ENCODE measurements around the gene MOG.

Gene MOG

DNA sequence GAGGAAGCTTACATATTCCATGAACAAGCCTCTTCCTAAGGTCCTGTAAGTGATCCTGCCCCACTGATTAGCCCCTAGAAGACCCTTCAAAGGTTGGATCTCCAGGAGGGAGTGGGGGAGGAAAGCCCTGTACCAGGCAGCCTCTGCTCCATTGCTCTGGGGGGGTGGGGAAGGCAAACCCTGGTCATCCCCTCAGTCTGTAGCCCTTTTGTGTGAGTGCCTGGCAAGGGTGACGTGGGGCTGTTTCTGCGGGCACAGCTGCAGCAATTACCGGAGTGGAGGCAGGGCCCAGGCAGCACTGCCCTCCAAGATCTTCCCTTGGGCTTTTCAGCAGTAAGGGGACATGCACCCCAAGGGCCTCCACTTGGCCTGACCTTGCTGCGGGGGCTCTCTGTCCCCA lies at the start of gene MOG:
TSS of gene MOG (plus strand) at position 295 of the 400 bp plus-strand sequence. CDS start 118 bp downstream, outside the sequence.
- no peak for DNase-seq (ENCODE audit: low read depth in 2 of 2)

DNA sequence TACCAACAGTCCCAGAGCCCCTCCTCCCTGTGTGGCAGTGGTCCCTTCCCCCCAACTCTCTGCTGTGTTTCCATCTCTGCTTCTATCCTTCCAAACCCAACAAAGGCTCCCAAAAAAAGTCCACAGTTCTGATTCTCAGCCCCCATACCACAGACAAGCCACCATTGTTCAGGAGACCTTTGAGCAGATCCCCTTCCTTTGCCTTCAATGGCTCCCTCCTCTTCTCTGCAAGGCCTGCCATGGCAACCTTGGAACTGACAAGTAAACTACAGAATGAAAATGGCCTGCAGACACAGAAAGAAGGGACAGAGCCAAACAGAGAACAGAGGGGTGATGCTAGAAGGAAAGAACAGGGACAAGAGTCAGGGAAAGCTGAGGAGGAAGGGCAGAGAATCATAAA lies 48.8 kb upstream of the MOG start:
- no peak for DNase-seq (ENCODE audit: low read depth in 2 of 2)

DNA sequence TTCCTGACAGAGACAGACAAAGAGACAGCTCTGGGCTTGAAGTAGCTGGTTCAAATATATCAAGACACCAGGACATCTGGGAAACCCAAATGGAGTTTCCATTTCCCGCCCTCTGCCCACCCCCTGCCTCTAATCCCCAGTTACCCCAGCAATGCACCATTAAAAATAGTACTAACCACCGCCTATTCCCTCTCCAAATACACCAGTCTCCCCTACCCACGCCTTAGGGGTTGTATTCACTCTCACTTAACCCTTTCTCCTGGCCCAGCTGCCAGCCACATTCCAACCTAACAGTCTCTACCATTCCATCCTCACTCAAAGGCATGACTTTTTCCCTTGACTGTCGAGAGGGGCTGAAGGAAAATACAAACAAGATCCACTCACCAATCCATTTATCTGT lies 46.4 kb upstream of the MOG start:
- DNase-seq (ENCODE audit: low read depth in 2 of 2): no peak

DNA sequence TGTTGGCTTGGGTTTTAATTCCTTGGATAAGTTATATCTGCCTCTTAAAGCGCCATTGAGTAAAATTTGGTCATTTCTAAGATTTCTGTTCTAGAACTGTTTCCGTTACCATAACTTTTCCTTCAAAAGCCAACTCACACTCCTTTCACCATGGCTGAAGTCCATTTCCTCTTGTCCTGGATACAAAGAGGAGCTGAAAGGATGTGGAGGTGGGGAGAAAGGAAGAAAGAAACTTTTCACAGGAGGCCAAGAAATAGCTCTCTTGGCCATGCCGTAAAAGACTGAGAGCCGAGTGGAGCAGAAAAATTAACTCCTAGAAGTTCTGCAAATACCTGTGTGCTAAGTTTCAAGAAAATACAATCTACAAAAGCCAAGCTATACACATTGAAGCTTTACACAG lies 45.5 kb upstream of the MOG start:
- DNase-seq (ENCODE audit: low read depth in 2 of 2): no peak

DNA sequence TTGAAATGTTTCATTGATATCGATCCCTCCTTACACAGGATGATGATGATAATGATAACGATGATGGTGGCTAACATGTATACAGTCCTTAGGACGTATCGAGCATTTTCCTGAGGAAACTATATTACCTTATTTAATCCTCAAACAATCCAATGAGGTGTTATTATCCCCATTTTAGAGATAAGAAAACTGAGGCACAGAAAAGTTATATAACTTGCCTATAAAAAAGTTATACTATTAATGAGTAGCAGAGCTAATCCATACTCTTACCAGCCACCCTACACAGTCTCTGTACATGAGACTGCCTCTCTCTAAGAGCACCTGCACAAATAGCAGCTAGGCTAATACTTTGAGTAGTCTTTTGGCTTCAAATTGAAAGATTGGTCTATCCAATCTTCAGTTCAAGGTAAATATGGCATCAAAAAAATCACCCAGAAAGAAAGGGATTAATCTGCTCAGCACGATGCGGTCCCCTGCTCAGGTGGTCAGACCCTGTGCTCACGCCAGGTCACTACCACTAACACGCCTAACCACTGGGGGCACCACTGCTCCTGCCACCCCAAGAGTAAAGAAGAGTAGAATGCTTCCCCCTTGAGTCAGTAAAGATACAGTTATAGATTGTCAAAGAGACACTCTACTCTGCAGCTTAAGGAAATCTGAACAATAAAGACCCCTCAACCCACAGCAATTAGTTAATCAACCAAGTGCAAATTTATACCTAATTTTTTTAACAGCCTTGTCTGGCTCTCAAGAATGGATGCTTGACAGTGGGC lies 38.9 kb upstream of the MOG start:
- no peak for DNase-seq (ENCODE audit: low read depth in 2 of 2)

DNA sequence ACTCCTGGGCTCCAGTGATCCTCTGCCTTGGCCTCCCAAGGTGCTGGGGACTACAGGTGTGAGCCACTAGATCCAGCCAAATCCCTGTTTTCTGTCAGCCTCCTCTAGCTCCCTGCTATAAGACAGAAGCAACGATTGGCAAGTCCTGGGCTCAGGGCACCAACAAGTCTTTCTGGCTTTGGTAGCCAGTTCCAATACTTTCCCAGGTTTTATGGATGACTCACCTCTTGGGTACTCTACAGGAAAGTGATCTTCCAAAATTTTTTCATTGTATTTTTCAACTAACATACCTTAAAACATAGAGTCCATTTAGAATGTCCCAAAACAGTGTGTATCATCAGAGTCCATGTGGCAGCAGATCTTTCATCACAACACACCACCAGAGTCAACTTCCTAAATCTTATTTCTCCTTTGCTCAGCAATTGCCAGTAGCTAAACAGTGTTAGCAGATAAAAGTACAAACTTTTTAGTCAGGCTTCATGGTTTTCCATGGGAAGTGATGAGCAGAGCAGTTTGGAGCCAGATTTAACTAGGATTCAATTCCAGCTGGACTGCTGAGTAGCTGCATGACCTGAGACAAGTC lies 37.2 kb upstream of the MOG start:
- no peak for DNase-seq (ENCODE audit: low read depth in 2 of 2)

DNA sequence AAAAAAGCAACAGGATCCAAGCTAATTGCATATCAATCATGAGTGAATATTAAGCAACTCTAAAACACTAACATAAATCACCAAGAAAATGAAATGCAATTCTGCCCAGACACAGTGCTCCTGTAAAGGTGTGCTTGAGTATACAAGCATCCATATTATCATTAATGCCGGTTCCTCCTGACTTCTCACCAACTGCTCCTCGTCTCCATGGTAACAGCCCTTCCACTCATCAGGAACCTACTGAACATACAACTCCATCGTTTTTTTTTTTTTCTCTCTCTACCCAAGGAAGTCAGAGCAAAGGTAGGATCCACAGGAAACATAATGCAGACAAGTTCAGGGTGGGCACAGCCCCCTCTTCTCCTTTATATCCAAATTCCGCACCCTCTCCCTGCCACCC lies 36.3 kb upstream of the MOG start:
- DNase-seq (ENCODE audit: low read depth in 2 of 2): no peak

DNA sequence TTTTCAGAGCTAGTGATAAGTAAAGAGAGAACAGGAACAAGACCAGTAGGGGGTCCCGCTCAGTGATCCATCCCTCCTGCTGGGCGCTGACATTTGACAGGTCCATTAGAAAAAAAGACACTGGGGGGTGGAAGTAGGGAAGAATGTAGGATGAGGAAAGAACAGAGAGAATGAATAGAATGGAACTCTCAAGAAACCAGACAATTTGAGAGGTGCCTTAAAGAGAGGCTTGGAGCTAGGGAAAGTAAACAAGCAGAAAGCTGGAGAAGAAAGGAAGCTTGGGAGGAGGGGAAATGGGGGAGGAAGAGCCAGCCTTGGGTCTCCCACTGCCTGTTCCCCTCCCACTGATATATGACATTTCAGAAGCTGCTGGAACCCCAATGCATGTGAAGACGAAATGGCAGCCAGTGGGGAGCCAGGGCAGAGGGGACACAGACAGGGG lies 32.4 kb upstream of the MOG start:
- DNase-seq (ENCODE audit: low read depth in 2 of 2): no peak

DNA sequence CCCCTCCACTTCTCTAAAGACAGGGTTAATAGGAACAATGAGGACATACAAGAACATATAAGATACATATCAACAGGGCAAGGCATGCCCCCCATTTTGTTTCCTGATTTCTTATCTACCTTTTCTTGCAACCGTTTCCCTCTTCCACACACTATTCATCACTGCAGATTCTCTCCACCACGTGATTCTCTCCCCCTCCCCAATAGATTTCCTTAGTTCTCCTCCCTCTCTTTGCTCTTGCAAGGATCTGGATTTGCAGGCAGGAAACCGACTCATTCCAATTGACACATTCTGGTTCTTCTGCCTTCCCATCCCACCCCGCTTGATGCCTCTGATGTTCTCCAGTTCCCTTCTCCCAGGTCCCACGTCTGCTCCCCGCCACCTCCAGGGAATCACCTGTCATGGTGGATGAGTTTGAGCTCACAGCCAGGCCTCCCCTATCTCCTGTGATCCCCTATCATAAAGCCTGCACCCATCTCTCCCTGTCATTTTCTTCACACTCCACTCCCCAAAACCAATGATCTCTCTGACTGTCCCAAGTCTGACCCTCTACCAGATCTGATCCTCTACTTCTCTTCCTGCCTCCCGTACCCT lies 31.5 kb upstream of the MOG start:
- DNase-seq (ENCODE audit: low read depth in 2 of 2): no peak

DNA sequence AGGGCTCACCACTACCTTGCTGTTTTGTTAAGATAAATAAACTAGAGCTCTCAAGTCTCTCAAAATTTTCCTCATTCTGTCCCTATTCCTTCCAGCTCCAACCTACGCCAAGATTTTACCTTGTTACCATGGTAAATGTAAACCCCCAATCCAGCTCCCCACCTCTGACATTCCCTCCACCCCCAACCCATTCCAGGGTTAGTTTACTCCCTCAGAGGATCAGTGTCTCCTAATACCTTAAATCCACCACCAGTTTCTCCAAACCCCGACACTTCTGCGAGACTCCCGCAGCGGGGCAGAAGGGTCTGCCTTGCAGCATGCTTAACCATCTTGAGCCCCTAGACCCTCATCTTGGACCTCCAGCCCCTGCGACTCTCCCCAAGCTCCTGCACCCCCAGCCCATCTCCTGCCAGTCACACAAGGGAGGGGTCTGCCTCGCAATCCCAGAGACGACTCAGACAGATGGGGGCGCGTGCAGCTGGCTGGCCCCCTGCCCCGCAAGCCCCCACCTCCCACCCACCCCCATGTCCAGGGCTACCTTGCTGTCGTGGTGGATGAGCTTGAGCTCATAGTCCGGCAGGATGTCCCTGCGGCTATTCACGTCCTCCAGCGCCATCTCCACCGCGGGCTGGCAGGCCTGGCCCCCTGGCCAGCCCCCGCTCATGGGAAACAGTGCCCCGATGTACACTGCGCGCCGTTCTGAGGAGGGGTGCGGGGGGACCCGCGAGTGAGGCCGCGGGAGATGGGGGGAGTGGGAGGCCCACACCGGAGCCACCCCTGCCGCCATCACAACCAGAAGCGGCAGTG lies 29.7 kb upstream of the MOG start:
- DNase-seq (ENCODE audit: low read depth in 2 of 2): no peak

DNA sequence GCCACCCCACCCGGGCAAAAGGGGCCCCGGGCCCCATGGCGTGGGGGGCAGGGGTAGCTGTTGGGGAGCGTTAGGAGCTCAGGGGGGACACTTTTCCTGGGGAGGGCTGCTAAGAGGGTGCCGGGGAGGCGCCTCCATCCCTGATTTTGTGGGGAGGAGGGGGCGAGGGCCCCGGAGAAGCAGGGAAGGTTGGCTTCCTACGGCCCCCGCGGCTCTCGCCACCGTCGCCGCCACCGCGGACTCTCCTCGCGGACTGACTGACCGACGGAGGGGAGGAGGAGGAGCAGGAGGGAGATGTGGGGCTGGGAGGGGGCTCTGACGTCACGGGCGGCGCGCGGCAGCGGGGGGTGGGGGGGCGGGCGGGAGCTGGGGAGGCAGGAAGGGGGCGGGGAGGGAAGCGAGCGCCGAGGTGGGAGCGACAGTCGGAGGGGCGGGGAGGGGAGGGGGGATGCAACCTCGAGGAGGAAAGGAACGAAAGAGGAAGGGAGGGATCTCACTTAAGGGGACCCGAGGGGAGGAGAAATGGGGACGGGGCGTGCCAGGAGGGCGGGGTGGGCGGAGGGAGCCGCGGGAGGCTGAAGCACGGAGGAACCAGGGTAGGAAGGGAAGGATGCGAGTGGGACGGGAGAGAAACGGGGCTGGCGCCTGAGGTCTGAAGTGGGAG lies 29.0 kb upstream of the MOG start:
- peak; percentile 31 to 34 for DNase-seq (ENCODE audit: low read depth in 2 of 2)

DNA sequence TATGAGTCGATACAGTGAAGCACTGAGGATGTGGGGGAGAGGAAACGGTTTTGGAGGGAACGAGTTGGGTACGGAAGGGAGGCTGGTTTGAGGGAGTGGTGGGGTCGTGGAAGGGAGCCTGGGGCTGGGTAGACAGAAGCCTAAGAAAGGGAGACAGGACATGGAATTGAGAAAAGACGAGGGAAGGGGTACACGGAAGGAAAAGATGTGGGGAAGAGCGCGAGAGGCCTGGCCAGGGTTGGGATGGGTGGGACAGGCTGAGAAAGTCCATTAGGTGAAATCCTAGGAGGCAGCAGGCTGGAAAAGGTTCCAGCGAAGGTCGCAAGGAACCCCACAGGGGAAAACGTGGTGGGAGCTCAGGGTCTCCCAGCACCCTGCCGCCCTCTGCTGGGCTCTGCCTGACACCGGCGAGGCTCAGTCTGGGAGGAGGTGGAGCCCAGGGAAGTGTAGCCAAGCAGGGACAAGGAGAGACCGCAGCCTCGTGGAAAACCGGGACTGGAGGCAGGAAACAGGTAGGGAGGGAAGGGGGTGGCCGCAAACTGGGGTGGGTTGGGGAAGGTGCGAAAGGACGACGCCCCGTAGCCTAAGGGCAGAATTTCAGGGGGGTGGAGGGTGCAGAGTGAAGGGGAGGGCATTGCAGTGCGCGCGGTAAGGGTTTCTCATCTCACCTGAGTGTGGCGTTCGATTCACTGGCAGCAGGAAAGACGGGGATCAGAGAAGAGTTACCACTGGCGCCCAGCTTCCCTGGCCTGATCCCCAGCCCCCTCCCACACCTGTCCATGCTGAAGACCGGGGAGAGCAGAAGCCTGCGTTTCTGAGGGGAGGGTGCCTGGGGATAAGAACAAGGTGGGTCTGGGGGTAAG lies 28.2 kb upstream of the MOG start:
- peak in 1 of 2 donors; percentile 28 for DNase-seq (ENCODE audit: low read depth in 2 of 2)

DNA sequence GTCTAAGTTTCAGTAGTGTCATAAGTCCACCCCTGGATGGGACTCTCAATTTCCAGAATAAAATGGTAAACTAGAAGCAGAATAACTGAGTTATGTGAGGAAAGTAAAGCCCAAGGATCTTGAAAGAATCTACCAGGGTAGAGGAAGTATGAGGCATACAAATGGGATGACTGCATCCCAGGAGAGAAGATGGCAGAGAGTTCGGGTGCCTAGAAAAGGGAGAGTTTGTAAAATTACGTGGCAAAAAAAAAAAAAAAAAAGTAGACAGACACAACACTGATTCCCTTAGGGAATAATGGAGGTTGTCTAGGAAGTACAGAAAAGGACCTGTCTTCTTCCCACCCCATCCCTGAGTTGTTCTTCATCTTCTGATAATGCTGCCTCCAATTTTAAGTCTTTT lies 27.3 kb upstream of the MOG start:
- DNase-seq (ENCODE audit: low read depth in 2 of 2): no peak

DNA sequence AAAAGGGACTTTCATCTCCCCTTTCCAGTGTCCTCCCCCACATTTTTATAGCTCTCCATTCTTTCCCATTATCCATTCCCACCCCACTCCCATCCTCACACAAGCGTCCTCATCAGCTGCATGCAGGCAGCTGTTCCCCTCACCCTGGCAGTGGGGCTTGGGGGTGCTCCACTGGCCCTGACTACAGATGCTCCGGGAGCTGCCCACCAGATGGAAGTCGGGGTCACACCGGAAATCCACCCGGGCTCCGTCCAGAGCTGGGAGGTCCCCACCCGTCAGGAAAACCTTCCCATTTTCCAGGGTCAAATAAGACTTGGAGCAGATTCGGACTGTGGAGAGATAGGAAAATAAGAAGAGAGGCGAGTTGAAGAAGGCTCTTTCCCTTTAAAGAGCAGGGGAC lies 26.6 kb upstream of the MOG start:
- no peak for DNase-seq (ENCODE audit: low read depth in 2 of 2)

DNA sequence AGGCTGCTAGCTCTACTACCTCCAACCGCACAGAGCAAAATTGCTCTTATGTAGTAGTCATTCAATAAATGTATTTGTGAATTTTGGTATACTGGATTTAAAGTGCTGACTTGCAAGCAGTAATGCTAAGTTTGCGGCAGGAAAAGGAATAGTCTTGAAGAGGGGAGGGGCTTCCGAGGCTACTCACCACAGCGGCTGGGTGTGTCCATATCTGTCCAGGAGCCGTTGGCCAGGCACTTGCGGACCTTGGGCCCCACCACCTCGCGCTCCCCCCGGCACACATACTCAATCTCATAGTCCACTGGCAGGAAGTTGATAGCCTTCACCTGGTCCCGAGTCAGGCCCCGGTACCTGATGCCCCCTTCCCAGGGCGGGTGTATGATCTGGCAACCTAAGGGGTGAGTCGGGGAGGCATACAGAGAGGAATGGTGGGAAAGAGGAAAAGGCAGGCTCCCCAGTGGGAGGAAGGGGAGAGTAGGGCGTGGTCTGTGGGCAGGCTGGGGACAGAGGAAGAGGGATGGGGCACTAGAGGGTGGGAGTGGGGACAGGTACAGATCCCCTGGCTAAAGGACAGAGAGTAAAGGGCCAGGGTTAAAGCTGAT lies 25.6 kb upstream of the MOG start:
- no peak for DNase-seq (ENCODE audit: low read depth in 2 of 2)

DNA sequence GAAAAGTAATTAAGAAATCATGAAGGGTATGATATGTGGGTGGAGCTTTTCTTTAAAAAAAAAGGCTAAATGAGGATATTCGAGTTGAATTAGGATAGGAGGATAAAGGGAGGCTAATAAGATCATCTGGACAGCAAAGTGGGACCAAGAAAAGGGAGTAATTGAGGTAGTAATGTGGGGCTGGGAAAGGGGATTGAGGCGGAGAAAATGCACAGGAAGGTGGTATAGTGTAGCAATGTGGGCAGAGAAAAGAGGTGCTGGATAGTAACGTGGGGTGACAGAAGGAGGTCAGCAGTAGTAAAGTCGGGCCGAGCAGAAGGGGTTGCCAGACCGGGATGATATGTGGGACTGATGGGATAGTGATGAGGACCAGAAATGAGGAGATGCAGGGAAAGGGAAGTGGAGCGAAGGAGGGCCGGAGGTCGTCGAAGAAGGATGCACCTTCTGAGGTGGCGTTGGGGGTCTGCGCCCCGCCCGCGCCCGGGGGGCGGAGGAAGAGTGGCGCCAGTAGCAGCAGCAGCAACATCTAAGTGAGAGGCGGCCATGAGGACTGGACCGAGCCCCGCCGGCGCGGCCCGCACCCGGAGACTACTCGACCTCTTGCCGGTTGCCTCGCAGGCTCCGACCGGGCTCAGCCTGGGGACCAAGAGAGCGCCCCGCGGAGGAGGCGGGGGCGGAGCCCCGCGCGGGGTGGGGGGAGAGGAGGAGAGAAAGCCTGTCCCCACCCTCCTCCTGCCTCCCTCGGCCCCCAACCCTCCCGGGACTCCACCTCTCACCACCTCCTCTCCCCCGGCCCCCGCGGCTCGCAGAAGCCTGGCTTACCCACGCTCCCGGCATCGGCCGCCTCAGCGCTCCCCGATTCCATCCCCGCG lies 24.8 kb upstream of the MOG start:
- DNase-seq (ENCODE audit: low read depth in 2 of 2): peak; percentile 33 to 48

DNA sequence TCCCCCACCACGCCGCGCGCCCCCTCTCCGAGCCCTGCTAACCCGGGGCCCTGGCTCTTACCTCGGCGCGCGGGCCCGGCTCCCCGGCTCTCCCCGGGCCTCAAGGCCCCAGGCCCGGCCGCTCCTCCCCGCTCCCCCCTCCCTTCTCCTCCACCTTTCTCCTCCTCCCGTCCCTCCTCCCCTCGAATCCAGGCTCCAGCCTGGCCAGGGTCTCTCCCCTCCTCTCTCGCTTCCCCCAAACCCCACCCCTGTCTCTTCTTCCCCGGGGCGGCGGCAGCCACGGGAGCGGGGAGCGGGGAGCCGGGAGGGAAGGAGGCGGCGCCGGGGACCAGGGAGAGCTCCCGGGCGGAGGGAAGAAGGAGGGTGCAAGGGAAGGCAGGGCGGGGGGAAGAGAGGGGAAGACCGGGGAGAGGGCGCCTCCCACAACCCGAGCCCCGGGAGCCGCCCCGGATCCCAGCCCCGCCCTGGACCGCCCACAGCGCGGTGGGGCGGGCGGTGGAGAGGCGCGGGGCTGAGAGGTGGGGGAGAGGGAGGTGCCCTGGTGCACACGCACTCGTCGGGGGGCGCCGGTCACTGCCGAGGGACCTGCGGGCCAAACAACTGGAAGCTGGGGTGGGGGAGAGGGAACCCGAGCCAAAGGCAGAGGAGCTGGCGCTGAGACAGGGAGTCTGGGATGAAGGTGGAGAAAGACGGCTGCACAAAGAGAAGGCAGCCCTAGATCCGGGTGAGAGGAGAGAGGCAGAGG lies 23.9 kb upstream of the MOG start, which contains the start of gene GABBR1:
TSS of gene GABBR1 (minus strand) at position 395 of the 745 bp plus-strand sequence. CDS start 798 bp downstream, outside the sequence.
- peak; percentile 32 to 54 for DNase-seq (ENCODE audit: low read depth in 2 of 2)

DNA sequence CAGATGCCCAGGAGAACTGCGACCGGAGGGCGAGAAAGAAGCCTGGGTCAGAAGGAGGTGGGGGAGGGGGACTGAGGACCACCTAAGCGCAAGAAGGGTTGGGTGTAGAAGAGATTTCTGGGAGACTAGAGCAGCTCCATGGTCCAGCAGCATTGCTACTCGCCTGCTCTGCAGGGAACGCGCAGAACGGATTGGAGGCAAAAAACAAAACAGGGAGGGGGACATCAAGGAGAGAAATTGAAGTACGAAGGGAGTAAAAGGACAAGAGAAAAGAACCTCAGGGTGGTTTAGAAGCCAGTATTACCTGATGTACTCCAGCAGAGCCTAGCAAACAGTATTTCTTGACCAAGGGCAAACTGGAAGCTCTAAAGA lies 23.4 kb upstream of the MOG start:
- no peak for DNase-seq (ENCODE audit: low read depth in 2 of 2)

DNA sequence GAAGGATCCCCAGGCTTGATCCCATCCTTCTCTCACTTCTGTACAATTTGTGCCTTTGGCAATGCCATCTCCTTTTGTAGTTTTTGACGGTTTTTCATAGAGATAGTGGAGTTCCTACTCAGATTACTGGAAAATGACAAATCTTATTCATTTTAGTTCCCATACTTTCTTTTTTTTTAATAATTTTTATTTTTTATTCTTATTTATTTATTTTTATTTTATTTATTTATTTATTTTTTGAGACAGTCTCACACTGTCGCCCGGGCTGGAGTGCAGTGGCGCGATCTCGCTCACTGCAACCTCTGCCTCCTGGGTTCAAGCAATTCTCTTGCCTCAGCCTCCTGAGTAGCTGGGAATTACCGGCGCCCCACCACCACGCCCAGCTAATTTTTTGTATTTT lies 19.6 kb upstream of the MOG start:
- DNase-seq (ENCODE audit: low read depth in 2 of 2): no peak
